GM12878 (cell line): ENCODE data around the gene SPATA12.

Experiments
- RAD51 ChIP-seq: fragments of 450-650 bp; IDR thresholded peaks from 2 replicates; pipeline ENCODE4 v1.6.1; 2016; ENCODE audit warnings: moderate library complexity, mild to moderate bottlenecking, inconsistent platforms
- RB1 ChIP-seq: fragments of 450-650 bp; formaldehyde crosslinking; IDR thresholded peaks from 2 replicates; pipeline ENCODE4 v1.6.1; 2017; ENCODE audit warnings: mild to moderate bottlenecking, borderline replicate concordance
- STAT1 ChIP-seq: fragments of 450-650 bp; conservative IDR thresholded peaks from 2 replicates; pipeline ENCODE4 v1.6.1; 2014; ENCODE audit warnings: antibody characterized with exemption, mild to moderate bottlenecking

GRCh38 chr3:57064001-57064400 lies 3.5 kb downstream of the SPATA12 start:
- no peak for TF ChIP-seq RAD51
- no peak for TF ChIP-seq RB1
- TF ChIP-seq STAT1, result no peak
